Measurements from ENCODE around the gene MYO10.

DNA sequence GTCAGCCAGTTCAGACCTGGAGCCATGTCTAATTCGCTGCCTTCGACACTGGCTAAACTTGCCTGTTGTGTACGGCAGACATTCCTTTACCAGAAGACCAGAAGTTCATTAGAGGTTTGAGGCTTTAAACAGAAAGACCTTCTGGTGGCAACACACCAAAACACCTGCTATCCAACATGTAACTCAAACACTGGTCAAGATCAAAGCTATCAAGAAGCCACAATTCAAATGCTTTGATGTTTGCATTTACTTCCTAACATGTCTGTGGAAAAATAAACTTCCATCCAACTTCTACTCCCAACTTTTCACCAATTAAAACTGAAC lies 228.3 kb downstream of the MYO10 start:
- TF ChIP-seq, protein P1, sequence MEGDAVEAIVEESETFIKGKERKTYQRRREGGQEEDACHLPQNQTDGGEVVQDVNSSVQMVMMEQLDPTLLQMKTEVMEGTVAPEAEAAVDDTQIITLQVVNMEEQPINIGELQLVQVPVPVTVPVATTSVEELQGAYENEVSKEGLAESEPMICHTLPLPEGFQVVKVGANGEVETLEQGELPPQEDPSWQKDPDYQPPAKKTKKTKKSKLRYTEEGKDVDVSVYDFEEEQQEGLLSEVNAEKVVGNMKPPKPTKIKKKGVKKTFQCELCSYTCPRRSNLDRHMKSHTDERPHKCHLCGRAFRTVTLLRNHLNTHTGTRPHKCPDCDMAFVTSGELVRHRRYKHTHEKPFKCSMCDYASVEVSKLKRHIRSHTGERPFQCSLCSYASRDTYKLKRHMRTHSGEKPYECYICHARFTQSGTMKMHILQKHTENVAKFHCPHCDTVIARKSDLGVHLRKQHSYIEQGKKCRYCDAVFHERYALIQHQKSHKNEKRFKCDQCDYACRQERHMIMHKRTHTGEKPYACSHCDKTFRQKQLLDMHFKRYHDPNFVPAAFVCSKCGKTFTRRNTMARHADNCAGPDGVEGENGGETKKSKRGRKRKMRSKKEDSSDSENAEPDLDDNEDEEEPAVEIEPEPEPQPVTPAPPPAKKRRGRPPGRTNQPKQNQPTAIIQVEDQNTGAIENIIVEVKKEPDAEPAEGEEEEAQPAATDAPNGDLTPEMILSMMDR (IDR thresholded peaks at IDR 0.05; ENCODE audit: low read depth, low read length) = no peak
- no peak for TF ChIP-seq EZH2phosphoT487 (IDR thresholded peaks at IDR 0.05; ENCODE audit: low read depth)

Data from OCI-LY3 (cell line).